HFFc6 (cell line): Measurements from ENCODE around the gene C2orf69. TPM values are rescaled to one million over a fixed set of nuclear protein-coding genes. Genes with fewer than 3 reads are reported as not detected.

Experiments used
- DNase-seq: peaks from one replicate; pipeline ENCODE4 v3.0.0-alpha.2; 2018
- H3K27ac Mint-ChIP-seq: 2 replicates; pipeline ENCODE4 v1.8.0; 2020; ENCODE audit warnings: mild to moderate bottlenecking, mixed read lengths
- H3K27me3 Mint-ChIP-seq: 2 replicates; pipeline ENCODE4 v1.8.0; 2021; ENCODE audit warnings: mild to moderate bottlenecking, moderate library complexity, mixed read lengths; ENCODE audit not compliant: insufficient read depth
- H3K36me3 Mint-ChIP-seq: 2 replicates; pipeline ENCODE4 v1.8.0; 2021; ENCODE audit warnings: low read depth, mixed read lengths
- H3K4me1 Mint-ChIP-seq: 2 replicates; pipeline ENCODE4 v1.8.0; 2020; ENCODE audit warnings: low read depth, mixed read lengths
- H3K4me3 Mint-ChIP-seq: 2 replicates; pipeline ENCODE4 v1.8.0; 2020; ENCODE audit warnings: mild to moderate bottlenecking, moderate library complexity, mixed read lengths
- H3K9me3 Mint-ChIP-seq: 2 replicates; pipeline ENCODE4 v1.8.0; 2020; ENCODE audit warnings: mild to moderate bottlenecking, mixed read lengths
- CTCF ChIP-seq: fragments of 200-600 bp; sonication (generic); IDR thresholded peaks from 2 replicates; pipeline ENCODE4 v1.5.0; 2021; ENCODE audit warnings: antibody characterized with exemption, mild to moderate bottlenecking
- total RNA-seq, 6 experiments: library from RNA; stranded (reverse); fragmentation: NEBNext Ultra II Directional; extraction: Animal tissue kit (Norgen Biotek cat#: 25700); gene quantifications; 2 replicates in 1 of 6; 3 replicates in 5 of 6; pipeline ENCODE4 v1.2.3, GENCODE V29; 2021

C2orf69 gene
- total RNA-seq, 6 experiments from 2014 or later = 11.8 to 15.2 (median 14.4) TPM

GRCh38 chr2:199914372-199914958 is 3.4 kb downstream of the C2orf69 start:
- Mint-ChIP-seq H3K9me3 (peaks cover 19% of the 10 kb centered on the region), H3K36me3 (peaks cover 47% of the 10 kb centered on the region), H3K27ac (peak overlapping the region; percentile 30; the same call in 1 of the 2 replicates), H3K27me3 (no peaks in the 10 kb centered on the region; the same call in 1 of the 2 replicates), H3K4me1 (peaks cover 30% of the 10 kb centered on the region), H3K4me3 (peak overlapping the region; percentile 45)
- no peak for TF ChIP-seq CTCF
- DNase-seq = no peak

GRCh38 chr2:199916980-199917379 is 5.9 kb downstream of the C2orf69 start:
- peaks cover 19% of the 10 kb centered on the region for H3K9me3 Mint-ChIP-seq
- TF ChIP-seq CTCF = no peak
- H3K27ac Mint-ChIP-seq = no peak overlapping the region
- H3K36me3 Mint-ChIP-seq = peaks cover 47% of the 10 kb centered on the region
- peaks cover 15% of the 10 kb centered on the region for H3K4me1 Mint-ChIP-seq
- no peak overlapping the region for H3K4me3 Mint-ChIP-seq
- DNase-seq = no peak
- H3K27me3 Mint-ChIP-seq = no peaks in the 10 kb centered on the region; the same call in 1 of the 2 replicates

- H3K27ac Mint-ChIP-seq = peak overlapping the region; percentile 66
- DNase-seq = no peak
- peaks cover 35% of the 10 kb centered on the region for H3K36me3 Mint-ChIP-seq
- no peaks in the 10 kb centered on the region; the same call in 1 of the 2 replicates for H3K9me3 Mint-ChIP-seq
- no peak overlapping the region for H3K4me3 Mint-ChIP-seq
- peaks cover 34% of the 10 kb centered on the region for H3K4me1 Mint-ChIP-seq
- no peaks in the 10 kb centered on the region; the same call in 1 of the 2 replicates for H3K27me3 Mint-ChIP-seq
- TF ChIP-seq CTCF = no peak
Observed at GRCh38 chr2:199922856-199923255, 11.8 kb downstream of the C2orf69 start.

GRCh38 chr2:199923924-199924323 is 12.8 kb downstream of the C2orf69 start:
- Mint-ChIP-seq H3K4me1 (peaks cover 34% of the 10 kb centered on the region), H3K27me3 (no peaks in the 10 kb centered on the region; the same call in 1 of the 2 replicates), H3K36me3 (peaks cover 35% of the 10 kb centered on the region), H3K9me3 (no peaks in the 10 kb centered on the region), H3K4me3 (no peak overlapping the region), H3K27ac (no peak overlapping the region)
- no peak for TF ChIP-seq CTCF
- no peak for DNase-seq

- no peak for DNase-seq
- Mint-ChIP-seq H3K27me3 (no peaks in the 10 kb centered on the region; the same call in 1 of the 2 replicates), H3K4me3 (no peak overlapping the region), H3K9me3 (no peaks in the 10 kb centered on the region), H3K27ac (no peak overlapping the region), H3K4me1 (peaks cover 34% of the 10 kb centered on the region), H3K36me3 (peaks cover 27% of the 10 kb centered on the region)
- TF ChIP-seq CTCF = no peak
Observed at GRCh38 chr2:199926806-199927205, 15.7 kb downstream of the C2orf69 start.
